Astrocyte (in vitro differentiated cells and primary cell): ENCODE measurements around the gene NCAPG2.

Experiments used
- EZH2 ChIP-seq: IDR thresholded peaks from 2 replicates; pipeline ENCODE4 v1.6.1; 2012; ENCODE audit warnings: mild to moderate bottlenecking, low read length, inconsistent platforms; ENCODE audit not compliant: insufficient read depth
- TF ChIP-seq, protein P1 (sequence below): IDR thresholded peaks from 2 replicates; pipeline ENCODE4 v1.5.1; 2011; ENCODE audit warnings: low read depth, mild to moderate bottlenecking, inconsistent platforms, low read length, moderate library complexity; ENCODE audit not compliant: insufficient read depth

DNA sequence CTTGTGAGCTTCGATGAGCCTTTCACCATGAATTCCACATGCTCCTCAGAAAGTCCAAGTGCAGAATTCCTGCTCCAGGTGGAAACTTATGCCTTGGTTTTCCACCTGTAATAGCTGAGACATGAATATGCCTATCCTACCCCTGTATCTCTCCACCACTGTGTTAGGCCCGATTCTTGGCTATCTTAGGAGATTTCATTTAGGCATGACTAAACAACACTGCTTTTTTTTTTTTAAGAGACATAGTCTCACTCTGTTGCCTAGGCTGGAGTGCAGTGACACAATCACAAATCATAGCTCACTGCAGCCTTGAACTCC is 57.2 kb downstream of the NCAPG2 start:
- TF ChIP-seq, protein P1, sequence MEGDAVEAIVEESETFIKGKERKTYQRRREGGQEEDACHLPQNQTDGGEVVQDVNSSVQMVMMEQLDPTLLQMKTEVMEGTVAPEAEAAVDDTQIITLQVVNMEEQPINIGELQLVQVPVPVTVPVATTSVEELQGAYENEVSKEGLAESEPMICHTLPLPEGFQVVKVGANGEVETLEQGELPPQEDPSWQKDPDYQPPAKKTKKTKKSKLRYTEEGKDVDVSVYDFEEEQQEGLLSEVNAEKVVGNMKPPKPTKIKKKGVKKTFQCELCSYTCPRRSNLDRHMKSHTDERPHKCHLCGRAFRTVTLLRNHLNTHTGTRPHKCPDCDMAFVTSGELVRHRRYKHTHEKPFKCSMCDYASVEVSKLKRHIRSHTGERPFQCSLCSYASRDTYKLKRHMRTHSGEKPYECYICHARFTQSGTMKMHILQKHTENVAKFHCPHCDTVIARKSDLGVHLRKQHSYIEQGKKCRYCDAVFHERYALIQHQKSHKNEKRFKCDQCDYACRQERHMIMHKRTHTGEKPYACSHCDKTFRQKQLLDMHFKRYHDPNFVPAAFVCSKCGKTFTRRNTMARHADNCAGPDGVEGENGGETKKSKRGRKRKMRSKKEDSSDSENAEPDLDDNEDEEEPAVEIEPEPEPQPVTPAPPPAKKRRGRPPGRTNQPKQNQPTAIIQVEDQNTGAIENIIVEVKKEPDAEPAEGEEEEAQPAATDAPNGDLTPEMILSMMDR = no peak
- TF ChIP-seq EZH2 = no peak
